PFSK-1 (cell line): ENCODE results near the gene PASK.
A peak's percentile ranks its signal among the peaks of the same experiment; 100 is the strongest.

Experiments used
- FOXP2 ChIP-seq: optimal IDR thresholded peaks from 2 replicates; pipeline ENCODE3; 2011; ENCODE audit warnings: borderline replicate concordance, control low read depth, inconsistent platforms; ENCODE audit not compliant: insufficient read depth; ENCODE audit errors: extremely low read length, extremely low read depth
- POLR2AphosphoS5 ChIP-seq: IDR thresholded peaks from 2 replicates; pipeline ENCODE4 v1.6.1; 2012; ENCODE audit warnings: low read depth, mild to moderate bottlenecking, control low read depth, low read length, moderate library complexity
- SIN3A ChIP-seq: IDR thresholded peaks from 2 replicates; pipeline ENCODE4 v1.6.1; 2012; ENCODE audit warnings: mild to moderate bottlenecking, low read length, moderate library complexity, borderline replicate concordance; ENCODE audit not compliant: insufficient read depth
- TAF1 ChIP-seq: IDR thresholded peaks from 2 replicates; pipeline ENCODE4 v1.6.1; 2012; ENCODE audit warnings: low read length, control low read depth, borderline replicate concordance; ENCODE audit not compliant: insufficient read depth
- TF ChIP-seq, protein P1 (sequence below), 2 experiments: IDR thresholded peaks; 2 replicates each; pipeline versions ENCODE4 v1.6.1 to v1.8.0; 2011 to 2012; ENCODE audit warnings: low read depth in 2 of 2, low read length in 2 of 2, control low read depth in 1 of 2, inconsistent platforms in 1 of 2, mild to moderate bottlenecking in 1 of 2, moderate library complexity in 1 of 2; ENCODE audit not compliant: insufficient read depth in 1 of 2

Gene PASK

DNA sequence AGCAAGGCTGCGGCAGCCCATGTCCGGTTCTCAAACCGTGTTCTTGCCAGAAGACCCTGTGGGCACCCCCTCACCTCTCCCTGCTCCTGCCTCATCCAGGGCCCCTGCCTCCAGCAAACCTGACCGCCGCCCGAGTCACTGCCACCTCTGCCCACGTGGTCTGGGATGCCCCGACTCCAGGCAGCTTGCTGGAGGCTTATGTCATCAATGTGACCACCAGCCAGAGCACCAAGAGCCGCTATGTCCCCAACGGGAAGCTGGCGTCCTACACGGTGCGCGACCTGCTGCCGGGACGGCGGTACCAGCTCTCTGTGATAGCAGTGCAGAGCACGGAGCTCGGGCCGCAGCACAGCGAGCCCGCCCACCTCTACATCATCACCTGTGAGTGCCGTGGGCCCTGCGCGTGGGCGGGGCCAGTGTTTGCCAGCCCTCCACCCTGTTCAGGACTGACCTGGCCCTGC lies 79.4 kb downstream of the PASK start:
- TF ChIP-seq FOXP2, result no peak

DNA sequence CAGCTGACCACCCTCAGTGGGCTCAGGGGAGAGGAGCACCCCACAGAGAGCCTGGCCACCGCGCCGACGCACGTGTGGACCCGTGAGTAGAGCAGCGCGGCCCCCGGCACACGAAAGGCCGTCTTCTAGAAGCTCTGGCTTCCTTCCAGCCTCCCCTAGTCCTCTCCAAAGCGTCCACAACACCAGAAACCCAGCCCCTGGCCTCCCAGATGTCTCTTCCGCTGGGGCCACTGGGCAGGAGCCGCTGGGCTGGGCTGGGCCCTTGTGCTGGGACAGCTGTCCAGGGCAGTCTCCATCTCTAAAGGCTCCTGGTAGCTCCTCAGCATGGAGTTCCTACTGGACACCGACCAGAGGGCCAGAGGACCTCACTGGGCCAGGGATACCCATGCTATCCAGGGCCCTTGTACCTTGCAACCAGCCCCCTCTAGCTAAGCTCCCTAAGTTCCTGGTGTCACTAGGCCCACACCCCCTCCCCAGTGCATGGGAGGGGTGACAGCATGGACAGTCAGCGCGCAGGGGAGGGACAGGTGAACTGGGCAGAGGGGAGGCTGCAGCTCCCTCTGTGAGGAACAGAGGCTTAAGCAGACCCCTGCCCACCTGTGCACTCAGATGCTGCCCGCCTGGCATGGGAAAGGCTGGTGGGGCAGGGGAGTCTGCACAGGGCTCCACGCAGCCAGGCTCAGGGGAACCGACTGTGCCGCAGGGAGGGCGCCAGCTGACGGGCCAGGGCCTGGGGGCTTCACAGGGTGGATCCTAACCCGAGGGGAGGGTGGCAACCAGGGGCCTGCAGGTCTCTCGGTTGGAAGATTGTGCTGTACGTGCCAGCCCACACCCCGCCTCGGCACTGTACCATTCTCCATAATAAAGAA lies 80.1 kb downstream of the PASK start:
- TF ChIP-seq POLR2AphosphoS5, result no peak
- TF ChIP-seq SIN3A, result no peak
- TF ChIP-seq TAF1, result no peak
- TF ChIP-seq FOXP2, result no peak
- TF ChIP-seq, protein P1, sequence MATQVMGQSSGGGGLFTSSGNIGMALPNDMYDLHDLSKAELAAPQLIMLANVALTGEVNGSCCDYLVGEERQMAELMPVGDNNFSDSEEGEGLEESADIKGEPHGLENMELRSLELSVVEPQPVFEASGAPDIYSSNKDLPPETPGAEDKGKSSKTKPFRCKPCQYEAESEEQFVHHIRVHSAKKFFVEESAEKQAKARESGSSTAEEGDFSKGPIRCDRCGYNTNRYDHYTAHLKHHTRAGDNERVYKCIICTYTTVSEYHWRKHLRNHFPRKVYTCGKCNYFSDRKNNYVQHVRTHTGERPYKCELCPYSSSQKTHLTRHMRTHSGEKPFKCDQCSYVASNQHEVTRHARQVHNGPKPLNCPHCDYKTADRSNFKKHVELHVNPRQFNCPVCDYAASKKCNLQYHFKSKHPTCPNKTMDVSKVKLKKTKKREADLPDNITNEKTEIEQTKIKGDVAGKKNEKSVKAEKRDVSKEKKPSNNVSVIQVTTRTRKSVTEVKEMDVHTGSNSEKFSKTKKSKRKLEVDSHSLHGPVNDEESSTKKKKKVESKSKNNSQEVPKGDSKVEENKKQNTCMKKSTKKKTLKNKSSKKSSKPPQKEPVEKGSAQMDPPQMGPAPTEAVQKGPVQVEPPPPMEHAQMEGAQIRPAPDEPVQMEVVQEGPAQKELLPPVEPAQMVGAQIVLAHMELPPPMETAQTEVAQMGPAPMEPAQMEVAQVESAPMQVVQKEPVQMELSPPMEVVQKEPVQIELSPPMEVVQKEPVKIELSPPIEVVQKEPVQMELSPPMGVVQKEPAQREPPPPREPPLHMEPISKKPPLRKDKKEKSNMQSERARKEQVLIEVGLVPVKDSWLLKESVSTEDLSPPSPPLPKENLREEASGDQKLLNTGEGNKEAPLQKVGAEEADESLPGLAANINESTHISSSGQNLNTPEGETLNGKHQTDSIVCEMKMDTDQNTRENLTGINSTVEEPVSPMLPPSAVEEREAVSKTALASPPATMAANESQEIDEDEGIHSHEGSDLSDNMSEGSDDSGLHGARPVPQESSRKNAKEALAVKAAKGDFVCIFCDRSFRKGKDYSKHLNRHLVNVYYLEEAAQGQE (IDR thresholded peaks at IDR 0.05; ENCODE audit: insufficient read depth in 1 of 2, low read depth in 2 of 2, low read length in 2 of 2), result no peak

DNA sequence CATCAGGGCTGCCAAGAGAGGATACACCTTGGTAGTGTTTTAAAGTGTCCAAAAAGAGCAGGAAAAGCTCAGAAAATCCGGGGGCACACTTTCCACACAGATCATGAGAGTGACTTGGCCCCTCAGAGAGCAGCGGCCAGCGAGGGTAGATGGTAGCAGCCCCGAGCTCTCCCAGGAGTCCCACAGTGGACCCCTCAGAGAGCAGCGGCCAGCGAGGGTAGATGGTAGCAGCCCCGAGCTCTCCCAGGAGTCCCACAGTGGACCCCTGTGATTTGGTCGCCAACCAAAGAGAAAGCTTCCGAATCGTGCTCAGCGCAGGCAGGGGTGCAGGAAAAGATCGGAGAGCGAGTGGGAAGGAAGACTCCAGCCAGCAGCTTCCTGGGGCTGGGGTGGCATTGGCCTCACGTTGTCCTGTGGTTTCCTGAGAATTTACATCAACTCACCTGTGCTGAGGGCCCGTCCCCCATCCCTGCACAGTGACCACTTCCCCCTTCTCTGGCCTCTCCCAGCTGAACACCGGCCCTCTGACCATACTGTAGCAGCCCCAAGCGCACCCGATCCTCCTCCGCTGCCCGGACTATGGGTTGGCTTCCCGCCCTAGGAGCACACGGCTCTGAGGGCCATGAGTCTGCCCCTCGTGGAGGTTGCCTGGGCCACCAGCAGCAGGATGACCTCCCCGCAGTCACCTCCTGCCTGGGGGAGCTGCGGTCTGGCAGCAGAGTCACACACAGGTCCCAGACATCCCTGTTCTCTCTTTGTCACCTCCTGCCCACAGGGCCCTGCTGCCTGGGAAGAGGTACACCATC lies 80.9 kb downstream of the PASK start:
- no peak for TF ChIP-seq POLR2AphosphoS5
- no peak for TF ChIP-seq TAF1

DNA sequence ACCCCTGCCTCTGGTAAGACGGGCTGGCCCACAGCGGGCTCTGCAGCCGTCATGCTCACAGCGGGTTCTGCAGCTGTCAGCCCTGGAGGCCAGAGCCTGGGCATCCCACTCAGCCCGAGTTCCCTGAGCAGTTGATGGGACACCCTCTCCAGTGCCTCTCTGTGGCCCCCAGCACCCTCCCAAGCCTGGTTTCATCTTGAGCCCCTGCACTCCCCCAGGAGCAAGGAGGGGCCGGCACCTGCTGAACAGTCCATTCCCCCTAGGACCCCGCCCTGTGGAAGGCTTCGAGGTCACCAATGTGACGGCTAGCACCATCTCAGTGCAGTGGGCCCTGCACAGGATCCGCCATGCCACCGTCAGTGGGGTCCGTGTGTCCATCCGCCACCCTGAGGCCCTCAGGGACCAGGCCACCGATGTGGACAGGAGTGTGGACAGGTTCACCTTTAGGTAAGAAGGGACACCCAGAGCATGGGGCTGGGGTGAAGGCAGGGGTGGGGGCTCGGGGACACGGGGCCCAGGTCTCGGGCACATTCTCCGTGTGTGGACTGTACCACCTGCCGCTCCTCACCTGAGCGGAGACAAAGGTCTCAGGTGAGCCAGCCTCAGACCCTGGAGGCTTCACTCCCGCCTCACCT lies 81.7 kb downstream of the PASK start:
- TF ChIP-seq POLR2AphosphoS5, result no peak
- no peak for TF ChIP-seq TAF1

DNA sequence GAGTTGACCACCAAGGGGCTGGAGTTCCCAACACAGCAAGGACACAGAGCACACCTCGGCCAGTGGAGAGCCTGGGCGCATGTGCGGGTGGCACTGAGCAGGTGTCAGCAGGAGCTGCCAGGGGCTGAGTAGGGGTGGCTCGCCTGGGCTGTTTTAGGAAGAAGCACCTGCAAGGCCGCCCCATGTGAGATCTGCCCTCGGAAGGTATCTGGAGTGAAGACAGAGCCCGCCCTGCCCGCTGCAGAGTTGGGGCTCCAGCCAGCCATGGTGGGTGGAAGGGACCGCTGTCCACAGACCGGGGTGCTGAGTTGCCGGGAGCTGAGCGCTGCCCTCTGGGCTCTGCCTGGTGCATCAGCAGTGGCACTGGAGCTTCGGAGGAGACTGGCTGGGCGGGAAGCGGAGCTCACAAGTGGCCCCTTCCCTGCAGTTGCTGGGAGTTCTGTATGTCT lies 82.4 kb downstream of the PASK start:
- TF ChIP-seq, protein P1 (IDR thresholded peaks at IDR 0.05; ENCODE audit: insufficient read depth in 1 of 2, low read depth in 2 of 2, low read length in 2 of 2), result peak; percentile 79 to 89
- no peak for TF ChIP-seq TAF1

DNA sequence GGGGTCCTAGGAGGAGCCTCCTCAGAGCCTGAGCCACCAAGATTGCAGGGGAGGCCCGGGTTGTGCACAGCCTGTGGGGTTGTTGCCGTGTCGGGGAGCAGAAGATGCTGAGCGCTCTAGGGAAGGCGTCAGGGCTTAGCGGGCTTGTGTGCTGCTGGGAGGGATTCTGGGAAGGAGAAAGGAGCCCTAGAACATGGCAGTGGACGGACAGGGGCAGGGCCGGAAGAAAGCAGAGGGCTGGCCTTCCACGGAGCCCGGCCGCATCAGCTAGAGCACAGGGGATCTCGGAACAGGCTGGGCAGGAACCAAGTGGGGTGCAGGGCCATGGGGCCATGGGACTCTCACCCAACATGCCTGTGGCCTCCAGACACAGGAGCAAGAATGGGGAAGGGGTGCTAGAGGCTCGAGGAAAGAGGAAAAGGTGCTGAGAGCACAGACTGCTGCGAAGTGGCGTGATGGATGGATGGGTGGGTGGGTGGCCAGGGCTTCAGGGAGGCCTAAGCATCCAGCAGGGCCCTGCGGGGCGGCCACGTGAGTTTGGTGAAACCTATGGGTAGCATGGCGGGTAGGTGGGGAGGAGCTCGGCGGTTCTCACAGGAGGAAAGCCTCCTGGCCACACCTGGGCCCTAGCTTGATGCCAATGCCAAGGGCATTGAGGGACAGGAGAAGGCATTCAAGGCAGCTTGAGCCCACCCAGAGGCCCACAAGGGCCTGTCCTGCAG lies 82.9 kb downstream of the PASK start:
- TF ChIP-seq TAF1 (no peak), SIN3A (no peak), FOXP2 (no peak), POLR2AphosphoS5 (no peak)
- TF ChIP-seq, protein P1 (IDR thresholded peaks at IDR 0.05; ENCODE audit: insufficient read depth in 1 of 2, low read depth in 2 of 2, low read length in 2 of 2), result no peak
